GM21381 (cell line): ENCODE data around the gene NISCH.

ENCODE experiments used
- ATAC-seq: cut with Tn5 transposase; IDR thresholded peaks from one replicate; pipeline ENCODE4 v1.9.1; 2021; ENCODE audit warnings: mild to moderate bottlenecking, moderate library complexity; ENCODE audit not compliant: unreplicated experiment

The NISCH gene

GRCh38 chr3:52509753-52510328 is 54.4 kb downstream of the NISCH start:
- no peak for ATAC-seq

DNA sequence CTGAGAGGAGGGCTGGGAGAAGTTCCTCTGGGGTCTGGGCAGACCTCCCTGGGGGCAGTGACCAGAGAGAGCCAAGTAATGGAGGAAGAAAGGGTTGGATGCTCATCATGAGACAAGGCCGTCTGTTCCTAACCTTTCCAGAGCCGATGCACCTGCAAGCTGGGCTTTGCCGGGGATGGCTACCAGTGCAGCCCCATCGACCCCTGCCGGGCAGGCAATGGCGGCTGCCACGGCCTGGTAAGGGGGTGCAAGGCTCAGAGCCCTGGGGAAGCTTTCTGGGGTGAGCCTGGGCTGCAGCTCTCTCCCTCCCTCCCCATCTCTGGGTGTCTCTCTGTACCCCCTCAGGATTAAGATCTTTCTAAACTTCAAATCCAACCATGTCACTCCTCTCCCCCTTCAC is 56.1 kb downstream of the NISCH start:
- ATAC-seq = no peak

DNA sequence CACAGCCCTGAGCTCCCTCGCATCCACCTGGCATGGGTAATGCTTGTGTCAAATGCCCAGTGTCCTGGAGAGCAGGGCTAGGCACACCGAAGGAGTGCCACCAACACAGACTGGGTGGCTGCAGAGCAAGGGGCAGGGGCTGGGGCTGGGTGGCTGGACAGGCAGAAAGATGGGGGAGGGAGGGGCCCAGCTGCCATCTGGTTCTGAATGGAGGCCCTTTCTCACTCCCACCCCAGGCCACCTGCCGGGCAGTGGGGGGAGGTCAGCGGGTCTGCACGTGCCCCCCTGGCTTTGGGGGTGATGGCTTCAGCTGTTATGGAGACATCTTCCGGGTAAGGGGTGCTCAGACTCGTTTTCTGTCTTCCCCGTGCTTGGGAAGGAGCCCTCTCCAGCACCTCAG is 56.7 kb downstream of the NISCH start:
- no peak for ATAC-seq

GRCh38 chr3:52512727-52513126 is 57.3 kb downstream of the NISCH start:
- ATAC-seq = no peak

GRCh38 chr3:52513281-52513680 is 57.9 kb downstream of the NISCH start:
- no peak for ATAC-seq

GRCh38 chr3:52514576-52514975 is 59.2 kb downstream of the NISCH start:
- no peak for ATAC-seq

- ATAC-seq = no peak
Observed at GRCh38 chr3:52515192-52515591, 59.8 kb downstream of the NISCH start.

DNA sequence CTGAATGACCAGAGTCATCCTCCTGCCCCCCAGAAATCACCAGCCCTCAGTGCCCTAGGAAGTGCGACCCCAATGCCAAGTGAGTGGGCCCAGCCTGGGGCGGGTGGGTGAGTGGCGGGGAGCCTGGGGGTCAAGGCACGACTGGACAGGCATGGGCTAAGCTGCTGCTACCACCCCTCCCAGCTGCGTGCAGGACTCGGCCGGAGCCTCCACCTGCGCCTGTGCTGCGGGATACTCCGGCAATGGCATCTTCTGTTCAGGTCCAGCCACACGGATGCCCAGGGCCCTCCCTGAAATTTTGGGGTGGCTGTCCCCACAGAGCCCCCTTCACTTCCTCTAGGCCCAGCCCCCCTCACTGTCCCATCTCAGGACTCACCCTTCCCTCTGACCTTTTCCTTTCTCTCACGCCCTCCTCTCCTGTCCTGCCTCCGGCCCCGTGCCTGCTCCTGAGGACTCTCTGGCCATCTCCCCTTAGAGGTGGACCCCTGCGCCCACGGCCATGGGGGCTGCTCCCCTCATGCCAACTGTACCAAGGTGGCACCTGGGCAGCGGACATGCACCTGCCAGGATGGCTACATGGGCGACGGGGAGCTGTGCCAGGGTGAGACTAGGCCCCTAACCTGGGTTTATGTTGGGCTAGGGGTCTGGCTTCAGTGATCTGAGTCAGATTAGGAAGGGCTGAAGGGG is 61.2 kb downstream of the NISCH start:
- no peak for ATAC-seq

DNA sequence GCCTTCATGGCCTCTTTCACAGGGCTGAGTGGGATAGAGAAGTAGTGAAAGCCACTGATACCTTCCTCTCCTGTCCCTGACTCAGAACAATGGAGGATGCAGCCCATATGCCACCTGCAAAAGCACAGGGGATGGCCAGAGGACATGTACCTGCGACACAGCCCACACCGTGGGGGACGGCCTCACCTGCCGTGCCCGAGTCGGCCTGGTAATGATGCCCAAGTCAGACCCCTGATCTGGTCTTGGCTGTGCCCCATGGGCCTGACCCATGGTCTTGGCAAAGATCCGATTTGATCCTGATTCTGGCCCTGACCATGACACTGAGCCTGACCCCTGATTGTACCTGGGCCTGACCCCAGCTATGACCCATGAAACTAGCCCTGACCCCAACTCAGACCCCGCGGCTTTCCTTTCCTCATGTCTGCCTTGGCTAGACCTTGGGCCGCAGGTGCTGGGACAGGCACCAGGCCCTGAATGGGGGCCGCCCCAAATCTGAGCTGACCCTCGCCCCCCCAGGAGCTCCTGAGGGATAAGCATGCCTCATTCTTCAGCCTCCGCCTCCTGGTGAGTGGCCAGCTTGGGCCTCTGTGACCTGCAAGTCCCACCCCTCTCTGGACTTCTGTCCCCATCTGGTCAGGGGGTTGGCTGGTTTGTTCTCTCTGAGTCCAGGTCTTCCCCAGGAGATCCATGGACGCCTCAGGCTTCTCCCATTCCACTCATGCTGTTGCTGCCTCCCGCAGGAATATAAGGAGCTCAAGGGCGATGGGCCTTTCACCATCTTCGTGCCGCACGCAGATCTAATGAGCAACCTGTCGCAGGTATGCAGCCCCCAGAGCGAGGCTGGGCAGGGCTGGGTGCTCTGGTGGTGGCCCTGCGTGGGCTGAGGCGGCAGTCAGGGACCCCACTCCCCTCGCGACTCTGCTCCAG is 62.7 kb downstream of the NISCH start:
- no peak for ATAC-seq

GRCh38 chr3:52518723-52519444 is 63.5 kb downstream of the NISCH start:
- no peak for ATAC-seq

DNA sequence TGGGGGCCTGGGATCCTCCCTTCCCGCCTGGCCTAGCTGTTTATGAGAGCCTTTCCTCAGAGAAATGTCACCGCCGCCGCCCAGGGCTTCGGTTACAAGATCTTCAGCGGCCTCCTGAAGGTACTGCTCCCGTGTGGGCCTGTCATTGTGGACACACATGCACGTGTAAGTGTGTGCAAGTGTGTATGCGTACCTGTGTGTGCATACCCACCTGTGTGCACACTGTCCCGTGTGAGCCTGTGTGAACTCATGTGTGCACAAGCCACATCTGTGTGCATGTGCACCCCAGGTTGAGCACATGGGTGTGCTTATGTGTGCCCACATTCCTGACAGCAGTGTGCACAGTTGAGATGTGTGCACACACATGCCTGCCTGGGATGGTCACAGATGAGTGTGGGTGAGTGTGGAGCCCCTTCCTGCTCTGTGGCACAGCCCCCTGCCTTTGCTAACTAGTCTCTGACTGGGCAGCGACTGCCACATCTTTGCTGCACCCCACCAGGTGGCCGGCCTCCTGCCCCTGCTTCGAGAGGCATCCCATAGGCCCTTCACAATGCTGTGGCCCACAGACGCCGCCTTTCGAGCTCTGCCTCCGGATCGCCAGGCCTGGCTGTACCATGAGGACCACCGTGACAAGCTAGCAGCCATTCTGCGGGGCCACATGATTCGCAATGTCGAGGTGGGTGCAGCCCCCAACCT is 64.2 kb downstream of the NISCH start:
- no peak for ATAC-seq

DNA sequence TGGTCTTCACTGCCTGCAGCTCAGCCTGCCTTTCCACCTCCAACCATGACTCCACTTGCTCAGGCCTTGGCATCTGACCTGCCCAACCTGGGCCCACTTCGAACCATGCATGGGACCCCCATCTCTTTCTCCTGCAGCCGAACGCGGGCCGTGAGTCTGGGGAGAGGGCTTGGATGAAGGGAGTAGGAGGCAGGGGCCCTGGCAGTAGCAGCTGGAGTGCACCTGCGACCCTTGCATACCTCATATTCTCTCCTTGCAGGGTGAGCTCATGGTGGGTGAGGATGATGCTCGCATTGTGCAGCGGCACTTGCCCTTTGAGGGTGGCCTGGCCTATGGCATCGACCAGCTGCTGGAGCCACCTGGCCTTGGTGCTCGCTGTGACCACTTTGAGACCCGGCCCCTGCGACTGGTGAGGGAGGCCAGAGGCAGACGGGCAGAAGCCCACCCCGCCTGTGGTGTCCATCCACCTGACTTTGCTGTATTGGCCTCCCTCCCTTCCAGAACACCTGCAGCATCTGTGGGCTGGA is 64.8 kb downstream of the NISCH start:
- no peak for ATAC-seq

- ATAC-seq = no peak
Observed at GRCh38 chr3:52520716-52521487, 65.5 kb downstream of the NISCH start.

DNA sequence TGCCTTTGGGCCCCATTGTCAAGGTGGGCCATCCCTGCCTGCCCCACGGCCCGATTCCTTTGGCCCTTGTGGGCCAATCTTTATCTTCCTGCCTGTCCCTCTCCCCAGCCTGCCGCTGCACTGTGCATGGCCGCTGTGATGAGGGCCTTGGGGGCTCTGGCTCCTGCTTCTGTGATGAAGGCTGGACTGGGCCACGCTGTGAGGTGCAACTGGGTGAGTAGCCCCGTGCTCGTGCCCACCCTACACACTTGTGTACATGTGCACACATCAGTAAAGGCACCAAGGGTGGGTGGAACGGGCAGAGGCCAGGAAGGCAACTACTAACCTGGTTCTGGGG is 66.1 kb downstream of the NISCH start:
- no peak for ATAC-seq

DNA sequence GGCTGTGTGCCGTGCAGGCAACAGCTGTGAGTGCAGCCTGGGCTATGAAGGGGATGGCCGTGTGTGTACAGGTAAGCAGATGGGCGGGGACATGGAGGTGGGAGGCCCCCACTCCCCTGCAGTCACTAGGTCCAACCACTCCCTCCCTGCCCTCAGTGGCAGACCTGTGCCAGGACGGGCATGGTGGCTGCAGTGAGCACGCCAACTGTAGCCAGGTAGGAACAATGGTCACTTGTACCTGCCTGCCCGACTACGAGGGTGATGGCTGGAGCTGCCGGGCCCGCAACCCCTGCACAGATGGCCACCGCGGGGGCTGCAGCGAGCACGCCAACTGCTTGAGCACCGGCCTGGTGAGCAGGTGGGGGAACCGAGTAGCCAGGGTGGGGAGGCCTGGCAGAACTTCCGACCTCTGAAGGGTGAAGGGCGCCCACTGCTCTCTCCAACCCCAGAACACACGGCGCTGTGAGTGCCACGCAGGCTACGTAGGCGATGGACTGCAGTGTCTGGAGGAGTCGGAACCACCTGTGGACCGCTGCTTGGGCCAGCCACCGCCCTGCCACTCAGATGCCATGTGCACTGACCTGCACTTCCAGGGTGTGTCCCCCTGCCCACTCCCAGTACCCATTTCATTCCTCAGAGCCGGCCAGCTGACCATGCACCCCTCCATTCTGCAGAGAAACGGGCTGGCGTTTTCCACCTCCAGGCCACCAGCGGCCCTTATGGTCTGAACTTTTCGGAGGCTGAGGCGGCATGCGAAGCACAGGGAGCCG is 66.7 kb downstream of the NISCH start:
- ATAC-seq = no peak

GRCh38 chr3:52522651-52523251 is 67.3 kb downstream of the NISCH start:
- no peak for ATAC-seq

DNA sequence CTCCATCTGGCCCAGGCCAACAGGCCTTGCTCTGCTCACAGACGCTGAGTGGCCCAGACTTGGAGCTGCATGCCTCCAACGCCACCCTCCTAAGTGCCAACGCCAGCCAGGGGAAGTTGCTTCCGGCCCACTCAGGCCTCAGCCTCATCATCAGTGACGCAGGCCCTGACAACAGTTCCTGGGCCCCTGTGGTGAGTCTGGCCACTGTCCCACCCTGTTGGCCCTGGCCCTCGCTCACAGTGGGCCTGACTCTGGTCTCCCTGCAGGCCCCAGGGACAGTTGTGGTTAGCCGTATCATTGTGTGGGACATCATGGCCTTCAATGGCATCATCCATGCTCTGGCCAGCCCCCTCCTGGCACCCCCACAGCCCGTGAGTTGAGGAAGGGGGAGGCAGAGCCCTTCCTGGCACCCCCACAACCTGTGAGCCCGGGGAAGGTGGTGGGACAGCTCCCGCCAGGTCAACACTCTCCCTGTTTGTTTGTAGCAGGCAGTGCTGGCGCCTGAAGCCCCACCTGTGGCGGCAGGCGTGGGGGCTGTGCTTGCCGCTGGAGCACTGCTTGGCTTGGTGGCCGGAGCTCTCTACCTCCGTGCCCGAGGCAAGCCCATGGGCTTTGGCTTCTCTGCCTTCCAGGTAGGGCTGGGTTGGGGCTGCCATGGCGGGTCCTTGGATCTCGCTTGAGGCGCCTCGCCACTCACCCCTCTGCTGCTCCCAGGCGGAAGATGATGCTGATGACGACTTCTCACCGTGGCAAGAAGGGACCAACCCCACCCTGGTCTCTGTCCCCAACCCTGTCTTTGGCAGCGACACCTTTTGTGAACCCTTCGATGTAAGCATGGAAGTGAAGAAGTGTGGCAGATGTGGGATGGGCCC is 68.2 kb downstream of the NISCH start:
- no peak for ATAC-seq
